ENCODE measurements around the gene DGKQ.
A peak's percentile ranks its signal among the peaks of the same experiment; 100 is the strongest.

DGKQ gene

GRCh38 chr4:1013225-1014073, 40.1 kb upstream of the DGKQ start:
- H3K4me3 ChIP-seq (ENCODE audit: low read length) = no peak overlapping the region
- H3K79me2 ChIP-seq (ENCODE audit: control insufficient read depth, low read length) = no peaks in the 10 kb centered on the region
- peaks cover 33% of the 10 kb centered on the region for H3K27me3 ChIP-seq (ENCODE audit: control insufficient read depth, low read length)
- H3F3A ChIP-seq (ENCODE audit: control insufficient read depth, insufficient read depth) = peaks cover 9% of the 10 kb centered on the region
- no peak overlapping the region for H3K27ac ChIP-seq (ENCODE audit: low read depth, low read length)
- H3K4me1 ChIP-seq (ENCODE audit: control insufficient read depth, low read length) = peaks cover 26% of the 10 kb centered on the region
- H3K4me2 ChIP-seq (ENCODE audit: low read length) = no peak overlapping the region
- no peak for TF ChIP-seq EZH2phosphoT487 (IDR thresholded peaks at IDR 0.05; ENCODE audit: borderline replicate concordance, low read length)
- TF ChIP-seq CTCF (IDR thresholded peaks at IDR 0.05; ENCODE audit: low read depth, low read length, poor library complexity, severe bottlenecking) = no peak
- H3K36me3 ChIP-seq (ENCODE audit: control insufficient read depth, low read length) = no peaks in the 10 kb centered on the region
- H3K9me3 ChIP-seq (ENCODE audit: control insufficient read depth, insufficient read depth, low read length) = no peaks in the 10 kb centered on the region
- 0 out of 2 replicates have a peak, but pooled peaks cover 5% of the 10 kb centered on the region for H4K20me1 ChIP-seq (ENCODE audit: control insufficient read depth, insufficient read depth, low read depth, low read length)
- H3K9me2 ChIP-seq (replicated peaks; ENCODE audit: control insufficient read depth, low read length) = no peaks in the 10 kb centered on the region

- Histone ChIP-seq H3K36me3 (ENCODE audit: control insufficient read depth, low read length) (no peaks in the 10 kb centered on the region), H4K20me1 (ENCODE audit: control insufficient read depth, insufficient read depth, low read depth, low read length) (0 out of 2 replicates have a peak, but pooled peaks cover 5% of the 10 kb centered on the region), H3K4me1 (ENCODE audit: control insufficient read depth, low read length) (peaks cover 26% of the 10 kb centered on the region), H3K9me3 (ENCODE audit: control insufficient read depth, insufficient read depth, low read length) (no peaks in the 10 kb centered on the region), H3K4me2 (ENCODE audit: low read length) (peak overlapping the region; percentile 48), H3K79me2 (ENCODE audit: control insufficient read depth, low read length) (no peaks in the 10 kb centered on the region), H3K27ac (ENCODE audit: low read depth, low read length) (no peak overlapping the region), H3K9me2 (replicated peaks; ENCODE audit: control insufficient read depth, low read length) (no peaks in the 10 kb centered on the region), H3F3A (ENCODE audit: control insufficient read depth, insufficient read depth) (peaks cover 9% of the 10 kb centered on the region), H3K4me3 (ENCODE audit: low read length) (peak overlapping the region; percentile 38), H3K27me3 (ENCODE audit: control insufficient read depth, low read length) (peaks cover 45% of the 10 kb centered on the region)
- TF ChIP-seq CTCF (IDR thresholded peaks at IDR 0.05; ENCODE audit: low read depth, low read length, poor library complexity, severe bottlenecking) = no peak
- TF ChIP-seq EZH2phosphoT487 (IDR thresholded peaks at IDR 0.05; ENCODE audit: borderline replicate concordance, low read length) = no peak
Observed at GRCh38 chr4:1012034-1012739, 38.8 kb upstream of the DGKQ start.

- Histone ChIP-seq H3K27me3 (ENCODE audit: control insufficient read depth, low read length) (peaks cover 49% of the 10 kb centered on the region), H3K27ac (ENCODE audit: low read depth, low read length) (no peak overlapping the region)
- no peak for TF ChIP-seq EZH2phosphoT487 (IDR thresholded peaks at IDR 0.05; ENCODE audit: borderline replicate concordance, low read length)
- no peak for TF ChIP-seq CTCF (IDR thresholded peaks at IDR 0.05; ENCODE audit: low read depth, low read length, poor library complexity, severe bottlenecking)
Observed at GRCh38 chr4:1011666-1012033, 38.3 kb upstream of the DGKQ start.

More at GRCh38 chr4:1011666-1012033, 38.3 kb upstream of the DGKQ start:
- Histone ChIP-seq H3F3A (ENCODE audit: control insufficient read depth, insufficient read depth) (peaks cover 9% of the 10 kb centered on the region), H3K4me2 (ENCODE audit: low read length) (no peak overlapping the region), H3K9me2 (replicated peaks; ENCODE audit: control insufficient read depth, low read length) (no peaks in the 10 kb centered on the region), H3K4me3 (ENCODE audit: low read length) (no peak overlapping the region), H3K79me2 (ENCODE audit: control insufficient read depth, low read length) (no peaks in the 10 kb centered on the region), H3K9me3 (ENCODE audit: control insufficient read depth, insufficient read depth, low read length) (no peaks in the 10 kb centered on the region), H3K36me3 (ENCODE audit: control insufficient read depth, low read length) (no peaks in the 10 kb centered on the region), H3K4me1 (ENCODE audit: control insufficient read depth, low read length) (peaks cover 26% of the 10 kb centered on the region), H4K20me1 (ENCODE audit: control insufficient read depth, insufficient read depth, low read depth, low read length) (0 out of 2 replicates have a peak, but pooled peaks cover 5% of the 10 kb centered on the region)

All from DOHH2 (cell line).